Transverse colon (tissue), 3 donors: ENCODE data around the gene FCMR.

Source experiments
- CTCF ChIP-seq, 5 experiments: fragments of 200-600 bp in 3 of 5; fragments of 450-650 bp in 2 of 5; sonication (generic) in 3 of 5; IDR thresholded peaks; 1 replicate in 2 of 5; 2 replicates in 3 of 5; pipeline ENCODE4 v1.5.1; 2016 to 2017; ENCODE audit warnings: antibody characterized with exemption in 5 of 5, inconsistent platforms in 3 of 5, mild to moderate bottlenecking in 2 of 5, moderate library complexity in 1 of 5
- POLR2A ChIP-seq: fragments of 450-650 bp; IDR thresholded peaks from one replicate; pipeline ENCODE4 v1.6.1; 2016; ENCODE audit warnings: antibody characterized with exemption, mild to moderate bottlenecking, moderate library complexity

DNA sequence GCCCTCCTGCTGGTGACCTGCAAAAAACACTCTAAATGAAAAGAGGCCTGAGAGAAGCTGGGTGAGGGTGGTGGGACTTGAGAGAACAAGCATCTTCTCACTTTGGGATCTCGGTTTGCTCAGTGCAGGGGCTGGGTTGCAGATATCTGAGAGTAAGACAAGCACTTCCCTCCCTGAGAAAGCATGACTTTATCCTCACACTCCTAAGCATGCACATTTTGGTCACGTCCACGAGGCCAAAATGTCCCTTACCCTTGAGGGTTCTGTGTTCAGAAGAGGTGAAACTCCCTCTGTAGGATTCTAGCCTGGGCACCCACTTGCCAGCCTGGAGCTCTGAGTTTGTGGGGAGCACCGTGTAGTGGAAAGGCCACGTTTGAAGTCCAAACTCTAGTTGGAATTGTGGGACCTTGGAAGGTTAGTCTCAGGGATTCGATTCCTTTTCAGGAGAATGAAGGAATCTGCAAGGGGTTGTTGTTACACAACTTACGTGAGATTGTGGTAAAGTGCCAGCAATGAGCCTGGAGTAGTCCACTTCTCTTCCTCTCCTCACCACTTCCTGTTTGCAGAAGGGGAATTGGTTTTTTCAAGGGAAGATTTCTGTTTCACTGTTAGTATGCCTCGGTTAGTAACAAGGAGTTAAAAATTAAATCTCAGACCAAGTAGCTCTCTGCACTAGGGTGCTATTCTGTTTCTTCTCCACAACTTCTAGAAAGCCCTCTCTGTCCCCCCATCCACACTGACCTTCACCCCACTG, 45.5 kb upstream of the FCMR start:
- TF ChIP-seq CTCF (IDR thresholded peaks at IDR 0.05) (no peak), POLR2A (no peak)
